SW480 (cell line): ENCODE results near the gene ZBTB8OS.

Experiments used
- DNase-seq: peaks from one replicate; pipeline ENCODE4 v3.0.0-alpha.2; 2016; ENCODE audit warnings: low spot score

The ZBTB8OS gene

DNA sequence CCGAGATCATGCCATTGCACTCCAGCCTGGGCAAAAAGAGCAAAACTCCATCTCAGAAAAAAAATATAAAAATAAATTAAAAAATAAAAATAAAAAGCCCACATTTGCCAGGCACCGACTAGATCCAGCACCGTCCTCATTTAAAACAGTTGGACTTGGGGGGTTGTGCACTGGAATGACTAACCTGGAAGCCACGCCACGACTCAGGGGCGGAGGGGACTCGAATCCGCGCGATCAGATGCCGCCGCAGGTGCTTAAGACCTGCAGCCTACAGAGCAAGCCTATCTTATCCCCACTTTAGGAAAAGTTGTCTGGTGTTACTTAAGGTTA lies 38.5 kb downstream of the ZBTB8OS start:
- no peak for DNase-seq

GRCh38 chr1:32609180-32609579 lies 41.2 kb downstream of the ZBTB8OS start:
- no peak for DNase-seq

GRCh38 chr1:32606565-32607371 lies 43.6 kb downstream of the ZBTB8OS start:
- no peak for DNase-seq

- DNase-seq: no peak
Measured at GRCh38 chr1:32605711-32606424, 44.5 kb downstream of the ZBTB8OS start.

DNA sequence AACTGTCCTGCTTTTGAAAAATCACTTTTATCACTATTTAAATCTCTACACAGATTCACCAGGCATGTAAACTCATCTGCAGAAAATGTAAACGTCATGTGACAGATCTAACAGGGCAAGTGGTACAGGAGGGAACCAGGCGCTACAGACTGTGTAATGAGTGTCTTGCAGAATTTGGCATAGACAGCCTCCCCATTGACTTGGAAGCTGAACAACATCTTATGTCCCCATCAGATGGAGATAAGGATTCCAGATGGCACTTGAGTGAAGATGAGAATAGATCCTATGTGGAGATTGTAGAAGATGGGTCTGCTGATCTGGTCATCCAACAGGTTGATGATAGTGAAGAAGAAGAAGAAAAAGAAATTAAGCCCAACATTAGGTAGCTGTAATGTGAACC lies 50.3 kb downstream of the ZBTB8OS start:
- no peak for DNase-seq

GRCh38 chr1:32592943-32593342 lies 57.4 kb downstream of the ZBTB8OS start:
- no peak for DNase-seq

GRCh38 chr1:32580348-32581017 lies 69.9 kb downstream of the ZBTB8OS start:
- DNase-seq: no peak
